PC-9 (cell line): ENCODE measurements around the gene INSIG2.

Experiments used
- CTCF ChIP-seq: fragments of 200-600 bp; sonication (generic); conservative IDR thresholded peaks from 2 replicates; pipeline ENCODE4 v1.6.1; 2017; ENCODE audit warnings: mixed run types, antibody characterized with exemption, mild to moderate bottlenecking, moderate library complexity
- EZH2 ChIP-seq: fragments of 200-600 bp; sonication (generic); IDR thresholded peaks from 2 replicates; pipeline ENCODE4 v1.8.0; 2017; ENCODE audit warnings: antibody characterized with exemption, low read depth

- no peak for TF ChIP-seq CTCF
- TF ChIP-seq EZH2 = no peak
These were observed 14.3 kb downstream of the INSIG2 start for GRCh38 chr2:118102433-118103082.
